Activated B cell treated with CpG ODN at 0.5 μM for 24 hours (primary cell): ENCODE results near the gene NOPCHAP1. TPM values are rescaled to one million over a fixed set of nuclear protein-coding genes. Genes with fewer than 3 reads are reported as not detected.

Experiments used
- ATAC-seq: fragments of 200-7000 bp; cut with Tn5 transposase; one replicate; pipeline ENCODE4 v1.10.0; 2021; ENCODE audit warnings: low read depth, mild to moderate bottlenecking, moderate library complexity
- CTCF ChIA-PET: fragments of 350-600 bp; sonication (Branson Sonifier 250); formaldehyde crosslinking; loops from one replicate; lab custom pipeline; 2021; ENCODE audit warnings: antibody characterized with exemption; lab: Charles Lee
- POLR2A ChIA-PET: fragments of 350-600 bp; sonication (Branson Sonifier 250); formaldehyde crosslinking; loops from one replicate; lab custom pipeline; 2021; ENCODE audit warnings: antibody characterized with exemption; lab: Charles Lee
- DNase-seq: peaks from one replicate; pipeline ENCODE4 v3.0.0; 2022
- H3K27ac Mint-ChIP-seq: one replicate; pipeline ENCODE4 v1.8.0; 2020; ENCODE audit warnings: mixed read lengths
- H3K27me3 Mint-ChIP-seq: one replicate; pipeline ENCODE4 v1.8.0; 2021; ENCODE audit warnings: mixed read lengths
- H3K36me3 Mint-ChIP-seq: one replicate; pipeline ENCODE4 v1.8.0; 2021; ENCODE audit warnings: low read depth, mixed read lengths
- H3K4me1 Mint-ChIP-seq: one replicate; pipeline ENCODE4 v1.8.0; 2021; ENCODE audit warnings: mixed read lengths
- H3K4me3 Mint-ChIP-seq: one replicate; pipeline ENCODE4 v1.8.0; 2020; ENCODE audit warnings: mild to moderate bottlenecking, mixed read lengths
- H3K9me3 Mint-ChIP-seq: one replicate; pipeline ENCODE4 v1.8.0; 2020; ENCODE audit warnings: mixed read lengths
- intact Hi-C: fragments of 100-400 bp; cut with micrococcal nuclease; formaldehyde crosslinking; loops from one replicate; pipeline ENCODE4 v1.15.1; 2024
- total RNA-seq: library from RNA; stranded (reverse); gene quantifications from 2 replicates; pipeline ENCODE4 v1.2.3, GENCODE V29; 2022
- TF ChIP-seq, protein P1 (sequence below): fragments of 200-600 bp; IDR thresholded peaks from one replicate; pipeline ENCODE4 v1.8.0; 2022; ENCODE audit warnings: antibody characterized with exemption, mild to moderate bottlenecking

NOPCHAP1 gene
- total RNA-seq, 1 donor from 2014 or later = 26.4 TPM

- ChIA-PET CTCF (no interaction called here), POLR2A (no interaction called here)
- ATAC-seq (no peak), DNase-seq (no peak)
- TF ChIP-seq, protein P1, sequence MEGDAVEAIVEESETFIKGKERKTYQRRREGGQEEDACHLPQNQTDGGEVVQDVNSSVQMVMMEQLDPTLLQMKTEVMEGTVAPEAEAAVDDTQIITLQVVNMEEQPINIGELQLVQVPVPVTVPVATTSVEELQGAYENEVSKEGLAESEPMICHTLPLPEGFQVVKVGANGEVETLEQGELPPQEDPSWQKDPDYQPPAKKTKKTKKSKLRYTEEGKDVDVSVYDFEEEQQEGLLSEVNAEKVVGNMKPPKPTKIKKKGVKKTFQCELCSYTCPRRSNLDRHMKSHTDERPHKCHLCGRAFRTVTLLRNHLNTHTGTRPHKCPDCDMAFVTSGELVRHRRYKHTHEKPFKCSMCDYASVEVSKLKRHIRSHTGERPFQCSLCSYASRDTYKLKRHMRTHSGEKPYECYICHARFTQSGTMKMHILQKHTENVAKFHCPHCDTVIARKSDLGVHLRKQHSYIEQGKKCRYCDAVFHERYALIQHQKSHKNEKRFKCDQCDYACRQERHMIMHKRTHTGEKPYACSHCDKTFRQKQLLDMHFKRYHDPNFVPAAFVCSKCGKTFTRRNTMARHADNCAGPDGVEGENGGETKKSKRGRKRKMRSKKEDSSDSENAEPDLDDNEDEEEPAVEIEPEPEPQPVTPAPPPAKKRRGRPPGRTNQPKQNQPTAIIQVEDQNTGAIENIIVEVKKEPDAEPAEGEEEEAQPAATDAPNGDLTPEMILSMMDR = no peak
- H3K27me3 Mint-ChIP-seq = no peaks in the 10 kb centered on the region
- H3K4me1 Mint-ChIP-seq = no peaks in the 10 kb centered on the region
- H3K4me3 Mint-ChIP-seq = no peak overlapping the region
- H3K9me3 Mint-ChIP-seq = no peaks in the 10 kb centered on the region
- intact Hi-C loops = no loop called here
- H3K36me3 Mint-ChIP-seq = peaks cover 29% of the 10 kb centered on the region
- H3K27ac Mint-ChIP-seq = no peak overlapping the region
Measured at GRCh38 chr12:105018012-105018411, 31.9 kb downstream of the NOPCHAP1 start.

DNA sequence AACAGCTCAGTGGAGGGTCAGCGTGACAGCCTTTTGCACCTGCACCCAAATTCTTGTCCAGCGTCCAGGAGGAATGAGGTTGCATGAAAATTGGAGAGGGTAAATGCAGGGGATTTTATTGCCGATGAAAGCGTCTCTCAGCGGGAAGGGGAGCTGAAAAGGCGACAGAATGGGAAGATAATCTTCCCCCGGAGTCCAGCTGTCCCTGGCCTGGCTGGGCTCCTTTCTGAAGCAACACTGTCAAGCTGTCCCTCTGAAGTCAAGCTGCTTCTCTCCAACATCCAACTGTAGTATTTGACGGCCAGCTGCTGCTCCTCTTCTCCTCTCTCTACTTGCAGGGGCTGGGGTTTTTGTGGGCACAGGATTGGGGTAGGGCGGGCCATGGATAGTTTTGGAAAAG lies 32.7 kb downstream of the NOPCHAP1 start:
- Mint-ChIP-seq H3K36me3 (peaks cover 22% of the 10 kb centered on the region), H3K4me3 (no peak overlapping the region), H3K27ac (no peak overlapping the region), H3K9me3 (no peaks in the 10 kb centered on the region), H3K4me1 (no peaks in the 10 kb centered on the region), H3K27me3 (no peaks in the 10 kb centered on the region)
- TF ChIP-seq, protein P1 = no peak
- ChIA-PET POLR2A (no interaction called here), CTCF (no interaction called here)
- ATAC-seq = no peak
- DNase-seq = no peak
- intact Hi-C loops = no loop called here

- intact Hi-C loops = no loop called here
- no peak overlapping the region for H3K27ac Mint-ChIP-seq
- ChIA-PET CTCF (no interaction called here), POLR2A (no interaction called here)
- TF ChIP-seq, protein P1 = no peak
- ATAC-seq = no peak
- no peaks in the 10 kb centered on the region for H3K27me3 Mint-ChIP-seq
- no peaks in the 10 kb centered on the region for H3K9me3 Mint-ChIP-seq
- no peak overlapping the region for H3K4me3 Mint-ChIP-seq
- DNase-seq = no peak
- no peaks in the 10 kb centered on the region for H3K4me1 Mint-ChIP-seq
- H3K36me3 Mint-ChIP-seq = peaks cover 13% of the 10 kb centered on the region
Measured at GRCh38 chr12:105020241-105020962, 34.3 kb downstream of the NOPCHAP1 start.

- no peak for ATAC-seq
- DNase-seq = no peak
- ChIA-PET POLR2A (no interaction called here), CTCF (no interaction called here)
- intact Hi-C loops = no loop called here
- H3K36me3 Mint-ChIP-seq = no peaks in the 10 kb centered on the region
- no peaks in the 10 kb centered on the region for H3K27me3 Mint-ChIP-seq
- H3K9me3 Mint-ChIP-seq = no peaks in the 10 kb centered on the region
- H3K4me1 Mint-ChIP-seq = no peaks in the 10 kb centered on the region
- TF ChIP-seq, protein P1 = no peak
- H3K4me3 Mint-ChIP-seq = no peak overlapping the region
- no peak overlapping the region for H3K27ac Mint-ChIP-seq
Measured at GRCh38 chr12:105024928-105025327, 38.8 kb downstream of the NOPCHAP1 start.

DNA sequence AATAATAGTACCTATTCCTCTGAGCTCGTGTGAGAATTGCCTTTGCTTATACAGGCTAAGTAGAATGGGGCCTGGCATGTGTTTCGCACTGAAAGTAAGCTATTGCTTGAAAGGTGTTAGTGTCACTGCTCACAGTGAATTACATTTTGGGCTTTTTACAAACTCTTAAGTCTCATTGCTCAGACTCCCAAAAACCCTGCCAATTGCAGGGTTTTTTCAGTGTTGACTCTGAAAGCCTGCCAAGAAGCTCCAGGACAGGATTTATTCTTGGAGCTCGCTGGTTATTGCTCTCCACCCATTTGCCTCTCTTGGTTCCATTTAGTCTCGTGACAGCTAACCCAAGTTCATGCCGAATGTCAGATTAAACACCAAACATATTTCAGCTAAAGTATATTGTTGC lies 39.8 kb downstream of the NOPCHAP1 start:
- TF ChIP-seq, protein P1 = no peak
- H3K9me3 Mint-ChIP-seq = no peaks in the 10 kb centered on the region
- no peak for DNase-seq
- CTCF ChIA-PET = no interaction called here
- no peaks in the 10 kb centered on the region for H3K27me3 Mint-ChIP-seq
- H3K36me3 Mint-ChIP-seq = no peaks in the 10 kb centered on the region
- POLR2A ChIA-PET = no interaction called here
- H3K4me3 Mint-ChIP-seq = no peak overlapping the region
- H3K27ac Mint-ChIP-seq = no peak overlapping the region
- ATAC-seq = no peak
- intact Hi-C loops = no loop called here
- peaks cover 2% of the 10 kb centered on the region for H3K4me1 Mint-ChIP-seq
